Neural progenitor cell (in vitro differentiated cells): ENCODE data around the gene E2F2. TPM values are rescaled to one million over a fixed set of nuclear protein-coding genes. Genes with fewer than 3 reads are reported as not detected.

ENCODE experiments used
- DNase-seq: peaks from one replicate; pipeline ENCODE4 v3.0.0-alpha.2; 2016; ENCODE audit warnings: low spot score
- H2AFZ ChIP-seq: fragments of 200-600 bp; sonication (generic); replicated peaks from 2 replicates; pipeline ENCODE4 v1.6.1; 2016; ENCODE audit warnings: antibody characterized with exemption
- H3F3A ChIP-seq: fragments of 200-600 bp; sonication (generic); 2 replicates; pipeline ENCODE4 v1.6.1; 2016; ENCODE audit warnings: antibody characterized with exemption, low read depth
- H3K27ac ChIP-seq: fragments of 200-600 bp; sonication (generic); 2 replicates; pipeline ENCODE4 v1.5.1; 2016; ENCODE audit warnings: mild to moderate bottlenecking
- H3K27me3 ChIP-seq: fragments of 200-600 bp; sonication (generic); 2 replicates; pipeline ENCODE4 v1.6.1; 2016; ENCODE audit warnings: mild to moderate bottlenecking, moderate library complexity
- H3K36me3 ChIP-seq: fragments of 200-600 bp; sonication (generic); 2 replicates; pipeline ENCODE4 v1.5.1; 2016
- H3K4me1 ChIP-seq: fragments of 200-600 bp; sonication (generic); 2 replicates; pipeline ENCODE4 v1.6.1; 2016; ENCODE audit warnings: mixed run types
- H3K4me2 ChIP-seq: fragments of 200-600 bp; sonication (generic); 2 replicates; pipeline ENCODE4 v1.6.1; 2016
- H3K4me3 ChIP-seq: fragments of 200-600 bp; sonication (generic); 2 replicates; pipeline ENCODE4 v1.5.1; 2016
- H3K79me2 ChIP-seq: fragments of 200-600 bp; sonication (generic); 2 replicates; pipeline ENCODE4 v1.6.1; 2016; ENCODE audit warnings: low read depth
- H3K9ac ChIP-seq: fragments of 200-600 bp; sonication (generic); 2 replicates; pipeline ENCODE4 v1.6.1; 2016
- H3K9me3 ChIP-seq: fragments of 200-600 bp; sonication (generic); 2 replicates; pipeline ENCODE4 v1.5.1; 2016; ENCODE audit warnings: low read depth
- H4K20me1 ChIP-seq: fragments of 200-600 bp; sonication (generic); 2 replicates; pipeline ENCODE4 v1.6.1; 2016; ENCODE audit warnings: low read depth
- H3K27ac Mint-ChIP-seq: 3 replicates; pipeline ENCODE4 v1.8.0; 2021; ENCODE audit warnings: mixed read lengths
- H3K27me3 Mint-ChIP-seq: 2 replicates; pipeline ENCODE4 v1.8.0; 2022; ENCODE audit warnings: low read depth, mild to moderate bottlenecking, inconsistent platforms, moderate library complexity, mixed read lengths; ENCODE audit not compliant: insufficient read depth
- H3K36me3 Mint-ChIP-seq: 3 replicates; pipeline ENCODE4 v1.8.0; 2021; ENCODE audit warnings: mixed read lengths
- H3K4me1 Mint-ChIP-seq: 3 replicates; pipeline ENCODE4 v1.8.0; 2021; ENCODE audit warnings: mixed read lengths
- H3K4me3 Mint-ChIP-seq: 3 replicates; pipeline ENCODE4 v1.8.0; 2021; ENCODE audit warnings: mild to moderate bottlenecking, moderate library complexity, mixed read lengths
- H3K9me3 Mint-ChIP-seq: 3 replicates; pipeline ENCODE4 v1.8.0; 2020; ENCODE audit warnings: mixed read lengths
- CTCF ChIP-seq: fragments of 200-600 bp; sonication (generic); IDR thresholded peaks from 2 replicates; pipeline ENCODE4 v1.5.1; 2017; ENCODE audit warnings: antibody characterized with exemption, mild to moderate bottlenecking
- EZH2 ChIP-seq: fragments of 200-600 bp; sonication (generic); IDR thresholded peaks from 2 replicates; pipeline ENCODE4 v1.6.1; 2017; ENCODE audit warnings: antibody characterized with exemption, mild to moderate bottlenecking, moderate library complexity
- EZH2phosphoT487 ChIP-seq: fragments of 200-600 bp; sonication (generic); IDR thresholded peaks from 2 replicates; pipeline ENCODE4 v1.6.1; 2017; ENCODE audit warnings: antibody characterized with exemption
- total RNA-seq: library from RNA; depleted of rRNA; stranded (reverse); fragments of >200 nt; gene quantifications from 2 replicates; pipeline ENCODE4 v1.2.3, GENCODE V29; 2015; ENCODE audit warnings: low replicate concordance

Gene E2F2
- total RNA-seq, 1 donor from 2014 or later = 3.4 TPM

GRCh38 chr1:23526329-23527041, 4.5 kb downstream of the E2F2 start:
- Mint-ChIP-seq H3K27me3 (peaks cover 2% of the 10 kb centered on the region), H3K36me3 (peaks cover 4% of the 10 kb centered on the region), H3K4me3 (peak overlapping the region; percentile 27), H3K9me3 (no peaks in the 10 kb centered on the region), H3K27ac (no peak overlapping the region), H3K4me1 (peaks cover 40% of the 10 kb centered on the region)
- peaks cover 11% of the 10 kb centered on the region for H3K27me3 ChIP-seq
- H3K79me2 ChIP-seq = peaks cover 12% of the 10 kb centered on the region
- H2AFZ ChIP-seq = no peak overlapping the region
- TF ChIP-seq EZH2 = no peak
- no peak for TF ChIP-seq CTCF
- no peak overlapping the region for H3K4me3 ChIP-seq
- no peak for DNase-seq
- no peak overlapping the region for H3K9ac ChIP-seq
- H3K27ac ChIP-seq = no peak overlapping the region
- peaks cover 36% of the 10 kb centered on the region for H3F3A ChIP-seq
- peak overlapping the region; percentile 52 for H3K4me2 ChIP-seq
- no peaks in the 10 kb centered on the region for H3K9me3 ChIP-seq
- peaks cover 29% of the 10 kb centered on the region for H3K4me1 ChIP-seq
- H3K36me3 ChIP-seq = no peaks in the 10 kb centered on the region
- H4K20me1 ChIP-seq = peaks cover 36% of the 10 kb centered on the region

GRCh38 chr1:23525558-23526250, 5.3 kb downstream of the E2F2 start:
- H3K27ac Mint-ChIP-seq = no peak overlapping the region
- Histone ChIP-seq H3K4me2 (peak overlapping the region; percentile 52), H3K36me3 (no peaks in the 10 kb centered on the region), H3K27ac (no peak overlapping the region), H3K4me1 (peaks cover 28% of the 10 kb centered on the region), H3K27me3 (peaks cover 10% of the 10 kb centered on the region), H3F3A (peaks cover 32% of the 10 kb centered on the region), H3K9ac (no peak overlapping the region), H2AFZ (no peak overlapping the region), H3K9me3 (no peaks in the 10 kb centered on the region), H3K79me2 (peaks cover 12% of the 10 kb centered on the region), H3K4me3 (no peak overlapping the region), H4K20me1 (peaks cover 36% of the 10 kb centered on the region)
- DNase-seq = no peak
- peaks cover 2% of the 10 kb centered on the region for H3K27me3 Mint-ChIP-seq
- peaks cover 38% of the 10 kb centered on the region for H3K4me1 Mint-ChIP-seq
- TF ChIP-seq CTCF (no peak), EZH2 (no peak)
- H3K36me3 Mint-ChIP-seq = peaks cover 4% of the 10 kb centered on the region
- H3K9me3 Mint-ChIP-seq = no peaks in the 10 kb centered on the region
- H3K4me3 Mint-ChIP-seq = no peak overlapping the region

GRCh38 chr1:23524716-23525401, 6.2 kb downstream of the E2F2 start:
- Mint-ChIP-seq H3K27ac (no peak overlapping the region), H3K27me3 (peaks cover 2% of the 10 kb centered on the region), H3K4me1 (peaks cover 33% of the 10 kb centered on the region), H3K4me3 (no peak overlapping the region), H3K36me3 (peaks cover 4% of the 10 kb centered on the region), H3K9me3 (no peaks in the 10 kb centered on the region)
- Histone ChIP-seq H3K36me3 (no peaks in the 10 kb centered on the region), H4K20me1 (peaks cover 36% of the 10 kb centered on the region), H3K9ac (no peak overlapping the region), H3K79me2 (peaks cover 4% of the 10 kb centered on the region), H3K4me1 (peaks cover 21% of the 10 kb centered on the region), H2AFZ (no peak overlapping the region), H3K27me3 (peaks cover 2% of the 10 kb centered on the region), H3K9me3 (no peaks in the 10 kb centered on the region), H3K4me3 (no peak overlapping the region), H3K4me2 (peak overlapping the region; percentile 52), H3F3A (peaks cover 29% of the 10 kb centered on the region), H3K27ac (no peak overlapping the region)
- TF ChIP-seq EZH2 (no peak), CTCF (no peak), EZH2phosphoT487 (no peak)
- DNase-seq = peak; percentile 26
